Ovary (tissue), 9 donors: ENCODE data around the gene GRAMD1B. TPM values are rescaled to one million over a fixed set of nuclear protein-coding genes. Genes with fewer than 3 reads are reported as not detected.

Experiments
- DNase-seq, 5 donors: peaks; one replicate each; pipeline ENCODE4 v3.0.0-alpha.2; 2019 to 2020
- H3K27ac ChIP-seq, 2 donors: fragments of 200-600 bp; one replicate each; pipeline versions ENCODE4 v1.5.1 to v1.8.0; 2019 to 2022
- H3K27me3 ChIP-seq: fragments of 200-600 bp; one replicate; pipeline ENCODE4 v1.8.0; 2022
- H3K36me3 ChIP-seq: fragments of 200-600 bp; sonication (generic); one replicate; pipeline ENCODE4 v1.5.1; 2019
- H3K4me1 ChIP-seq: one replicate; pipeline ENCODE4 v1.8.1; 2013; ENCODE audit warnings: mild to moderate bottlenecking, moderate library complexity; ENCODE audit not compliant: insufficient read depth
- H3K4me3 ChIP-seq: fragments of 200-600 bp; sonication (generic); one replicate; pipeline ENCODE4 v1.5.1; 2017
- H3K9me3 ChIP-seq, 2 donors: fragments of 200-600 bp in 1 of 2; sonication (generic) in 1 of 2; one replicate each; pipeline versions ENCODE4 v1.5.1 to v1.8.1; 2013 to 2019; ENCODE audit warnings: mild to moderate bottlenecking in 1 of 2, moderate library complexity in 1 of 2
- CTCF ChIP-seq, 3 donors: fragments of 450-650 bp in 2 of 3; fragments of 200-600 bp in 1 of 3; IDR thresholded peaks; one replicate each; pipeline versions ENCODE4 v1.5.1 to v1.8.0; 2016 to 2022; ENCODE audit warnings: antibody characterized with exemption in 3 of 3, mild to moderate bottlenecking in 1 of 3
- EP300 ChIP-seq: sonication (generic); formaldehyde crosslinking; IDR thresholded peaks from one replicate; pipeline ENCODE4 v1.6.1; 2017; ENCODE audit warnings: antibody characterized with exemption
- POLR2A ChIP-seq: fragments of 450-650 bp; IDR thresholded peaks from one replicate; pipeline ENCODE4 v1.6.1; 2017; ENCODE audit warnings: antibody characterized with exemption, mild to moderate bottlenecking, moderate library complexity
- WGBS, 3 donors: extraction: QIAGEN DNeasy Blood & Tissue Kit in 1 of 3; methylation state at CpG; one replicate each; pipeline versions ENCODE4 v1.1.5 to v1.1.7; 2013 to 2017; 5-methylcytosine and 5-hydroxymethylcytosine counted together
- intact Hi-C, 4 donors: fragments of 100-400 bp; cut with DNase I; formaldehyde crosslinking; loops; one replicate each; pipeline versions ENCODE4 v1.11.0 to v1.15.1; 2022 to 2023
- polyA plus RNA-seq, 2 donors: library from polyadenylated mRNA; stranded (reverse); fragments of 200-250 nt in 1 of 2; fragments of 350-450 nt in 1 of 2; fragmentation: Illumina TruSeq in 1 of 2; extraction: RNeasy Lipid Tissue Mini Kit (QIAGEN cat#74804) in 1 of 2; gene quantifications; one replicate each; pipeline ENCODE4 v1.2.3, GENCODE V29; 2013 to 2014
- total RNA-seq, 7 donors: library from RNA; depleted of rRNA in 2 of 7; stranded (reverse); fragments of >200 nt in 2 of 7; fragmentation: NEBNext Ultra II Directional in 3 of 7; extraction: Animal tissue kit (Norgen Biotek cat#: 25700) in 3 of 7; gene quantifications; one replicate each; pipeline versions ENCODE4 v1.1.0 to v1.2.4, GENCODE V29; 2016 to 2023
- donor health status: DM: no; HTN: no; CAD: no; lungs with moderate emphysema.
- donor health status: DM: no; HTN: no; CAD: no.
- donor health status: Bipolar disorder and iron deficiency.
- donor health status: DM: yes; HTN: yes; CAD: no.
- donor health status: DM: no; HTN: no; CAD: no.
- donor health status: DM: yes; HTN: yes; CAD: no.

Gene GRAMD1B
- total and polyA plus RNA-seq, 9 donors = 10.8 to 185 (median 25.4) TPM

DNA sequence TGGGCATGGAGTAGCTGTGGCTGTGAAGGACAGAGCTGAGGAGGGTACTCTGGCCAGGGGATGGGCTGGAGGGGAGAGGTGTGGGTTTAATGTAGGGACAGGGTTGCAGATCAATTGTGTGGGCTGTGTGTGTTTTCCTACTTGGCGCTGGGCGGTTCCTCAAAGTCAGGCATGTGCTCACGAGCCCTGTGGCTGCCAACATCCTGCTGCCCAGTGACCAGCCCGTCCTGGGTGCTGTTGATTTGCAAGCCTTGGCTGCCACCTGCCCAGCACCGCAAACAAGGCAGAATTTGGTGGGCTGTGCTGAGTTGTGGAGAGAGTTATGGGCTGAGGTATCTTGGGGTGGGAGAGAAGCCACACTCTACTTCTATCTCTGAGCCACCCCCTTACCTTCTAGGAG lies 155.1 kb downstream of the GRAMD1B start:
- intact Hi-C loops = loop anchor here in 1 of 4 donors (10.0 kb wide), 1 partner anchor 120 kb away; no protein-coding TSS in a partner anchor
- H3K36me3 ChIP-seq = no peaks in the 10 kb centered on the region
- peaks cover 2% of the 10 kb centered on the region for H3K4me1 ChIP-seq
- no peak for TF ChIP-seq CTCF (IDR thresholded peaks at IDR 0.05)
- no peak for TF ChIP-seq EP300
- TF ChIP-seq POLR2A = no peak
- no peak for DNase-seq
- no peaks in the 10 kb centered on the region for H3K27me3 ChIP-seq
- no peaks in the 10 kb centered on the region for H3K9me3 ChIP-seq
- no peak overlapping the region for H3K4me3 ChIP-seq
- WGBS, 3 donors = 60 to 78% (median 69%) methylated on average over 4 to 5 of the region's 5 CpGs
- H3K27ac ChIP-seq = no peak overlapping the region

DNA sequence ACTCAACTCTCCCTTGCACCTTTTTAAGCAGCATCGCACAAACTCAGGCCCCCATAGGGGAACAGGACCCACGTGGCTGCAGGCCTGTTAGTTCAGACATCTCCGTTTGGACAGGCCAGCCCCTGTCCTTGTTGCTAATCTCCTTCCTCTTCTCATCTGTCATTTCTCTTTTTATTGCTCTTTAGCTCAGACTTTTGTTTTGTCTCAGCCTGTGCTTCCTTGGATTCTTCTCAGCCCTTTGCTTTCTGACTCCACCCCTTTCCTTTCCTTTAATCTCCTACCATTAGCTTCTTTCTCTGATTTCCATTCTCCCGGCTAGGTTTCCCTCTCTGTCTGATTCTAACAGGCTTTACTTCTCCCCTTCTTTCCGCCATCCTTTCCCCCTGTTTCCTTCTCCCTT lies 155.6 kb downstream of the GRAMD1B start:
- Histone ChIP-seq H3K4me3 (no peak overlapping the region), H3K27me3 (no peaks in the 10 kb centered on the region), H3K4me1 (peaks cover 2% of the 10 kb centered on the region), H3K36me3 (no peaks in the 10 kb centered on the region), H3K27ac (no peak overlapping the region), H3K9me3 (no peaks in the 10 kb centered on the region)
- TF ChIP-seq EP300 (no peak), CTCF (IDR thresholded peaks at IDR 0.05) (no peak), POLR2A (no peak)
- DNase-seq = no peak
- intact Hi-C loops = loop anchor here in 1 of 4 donors (10.0 kb wide), 1 partner anchor 119 kb away; no protein-coding TSS in a partner anchor
- 22 to 43% (median 24%) methylated on average over 5 of the region's 5 CpGs for WGBS, 3 donors

- Histone ChIP-seq H3K4me3 (no peak overlapping the region), H3K36me3 (no peaks in the 10 kb centered on the region), H3K27ac (no peak overlapping the region), H3K9me3 (no peaks in the 10 kb centered on the region), H3K27me3 (no peaks in the 10 kb centered on the region), H3K4me1 (peaks cover 2% of the 10 kb centered on the region)
- 89 to 90% (median 89%) methylated on average over 8 of the region's 8 CpGs for WGBS, 3 donors
- no peak for DNase-seq
- TF ChIP-seq EP300 = no peak
- TF ChIP-seq POLR2A = no peak
- TF ChIP-seq CTCF (IDR thresholded peaks at IDR 0.05) = no peak
- intact Hi-C loops = loop anchor here in 1 of 4 donors (10.0 kb wide), 1 partner anchor 118 kb away; no protein-coding TSS in a partner anchor
Observed at GRCh38 chr11:123586568-123586967, 156.5 kb downstream of the GRAMD1B start.

GRCh38 chr11:123587044-123587443 lies 157.0 kb downstream of the GRAMD1B start:
- WGBS, 3 donors = 92 to 100% (median 97%) methylated on average over 2 of the region's 2 CpGs
- Histone ChIP-seq H3K4me3 (no peak overlapping the region), H3K9me3 (no peaks in the 10 kb centered on the region), H3K27me3 (no peaks in the 10 kb centered on the region), H3K36me3 (no peaks in the 10 kb centered on the region), H3K27ac (no peak overlapping the region), H3K4me1 (peaks cover 2% of the 10 kb centered on the region)
- intact Hi-C loops = loop anchor here in 1 of 4 donors (10.0 kb wide), 1 partner anchor 118 kb away; no protein-coding TSS in a partner anchor
- TF ChIP-seq POLR2A = no peak
- no peak for TF ChIP-seq EP300
- no peak for TF ChIP-seq CTCF (IDR thresholded peaks at IDR 0.05)
- no peak for DNase-seq
